HEK293 (cell line): Measurements from ENCODE around the gene IPO5.

Experiments
- BCL11A ChIP-seq: fragments of 450-650 bp; formaldehyde crosslinking; IDR thresholded peaks from 2 replicates; pipeline ENCODE4 v1.5.1; 2016; ENCODE audit warnings: low read depth, missing biosample characterization, missing genetic modification characterization
- KLF16 ChIP-seq: fragments of 450-650 bp; formaldehyde crosslinking; IDR thresholded peaks from 2 replicates; pipeline ENCODE4 v1.5.1; 2017; ENCODE audit warnings: missing biosample characterization, missing genetic modification characterization
- RBAK ChIP-seq: fragments of 450-650 bp; formaldehyde crosslinking; IDR thresholded peaks from 2 replicates; pipeline ENCODE4 v1.5.1; 2016; ENCODE audit warnings: missing biosample characterization, missing genetic modification characterization
- TCF7L2 ChIP-seq: IDR thresholded peaks from 2 replicates; pipeline ENCODE4 v1.6.1; 2011; ENCODE audit warnings: low read depth, mild to moderate bottlenecking, inconsistent platforms, low read length, moderate library complexity, borderline replicate concordance
- ZNF114 ChIP-seq: fragments of 450-650 bp; formaldehyde crosslinking; IDR thresholded peaks from 2 replicates; pipeline ENCODE4 v1.5.0; 2017; ENCODE audit warnings: missing biosample characterization, missing genetic modification characterization
- ZNF521 ChIP-seq: fragments of 450-650 bp; formaldehyde crosslinking; IDR thresholded peaks from 2 replicates; pipeline ENCODE4 v1.5.1; 2017; ENCODE audit warnings: missing biosample characterization, mild to moderate bottlenecking, missing genetic modification characterization
- TF ChIP-seq, protein P1 (sequence below): fragments of 450-650 bp; formaldehyde crosslinking; IDR thresholded peaks from 2 replicates; pipeline ENCODE4 v1.5.1; 2016; ENCODE audit warnings: missing biosample characterization, missing genetic modification characterization
- TF ChIP-seq, protein P2 (sequence below): sonication (generic); formaldehyde crosslinking; IDR thresholded peaks from 2 replicates; pipeline ENCODE4 v1.8.1; 2022; ENCODE audit warnings: mild to moderate bottlenecking, moderate library complexity, missing genetic modification reagents

DNA sequence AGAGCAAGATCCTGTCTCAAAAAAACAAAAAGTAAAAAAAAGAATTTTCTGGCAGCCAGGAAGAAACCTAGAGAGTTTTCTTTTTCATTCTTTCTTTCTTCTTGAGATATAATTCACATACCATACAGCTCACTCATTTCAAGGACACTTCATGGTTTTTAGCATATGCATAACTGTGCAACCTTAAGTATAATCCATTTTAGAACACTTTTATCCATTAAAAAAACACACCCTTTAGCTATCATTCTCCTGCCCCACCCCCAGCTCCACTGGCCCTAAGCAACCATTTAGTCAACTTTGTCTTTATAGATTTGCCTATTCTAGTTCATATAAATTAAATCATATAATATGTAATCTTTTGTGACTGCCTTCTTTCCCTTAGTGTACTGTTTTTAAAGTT is 8.1 kb upstream of the IPO5 start:
- TF ChIP-seq ZNF521 (tag by site-specific recombination) (no peak), KLF16 (tag by site-specific recombination) (no peak), TCF7L2 (no peak), BCL11A (tag by site-specific recombination) (no peak), ZNF114 (tag by site-specific recombination) (no peak), RBAK (no peak)
- TF ChIP-seq, protein P1, sequence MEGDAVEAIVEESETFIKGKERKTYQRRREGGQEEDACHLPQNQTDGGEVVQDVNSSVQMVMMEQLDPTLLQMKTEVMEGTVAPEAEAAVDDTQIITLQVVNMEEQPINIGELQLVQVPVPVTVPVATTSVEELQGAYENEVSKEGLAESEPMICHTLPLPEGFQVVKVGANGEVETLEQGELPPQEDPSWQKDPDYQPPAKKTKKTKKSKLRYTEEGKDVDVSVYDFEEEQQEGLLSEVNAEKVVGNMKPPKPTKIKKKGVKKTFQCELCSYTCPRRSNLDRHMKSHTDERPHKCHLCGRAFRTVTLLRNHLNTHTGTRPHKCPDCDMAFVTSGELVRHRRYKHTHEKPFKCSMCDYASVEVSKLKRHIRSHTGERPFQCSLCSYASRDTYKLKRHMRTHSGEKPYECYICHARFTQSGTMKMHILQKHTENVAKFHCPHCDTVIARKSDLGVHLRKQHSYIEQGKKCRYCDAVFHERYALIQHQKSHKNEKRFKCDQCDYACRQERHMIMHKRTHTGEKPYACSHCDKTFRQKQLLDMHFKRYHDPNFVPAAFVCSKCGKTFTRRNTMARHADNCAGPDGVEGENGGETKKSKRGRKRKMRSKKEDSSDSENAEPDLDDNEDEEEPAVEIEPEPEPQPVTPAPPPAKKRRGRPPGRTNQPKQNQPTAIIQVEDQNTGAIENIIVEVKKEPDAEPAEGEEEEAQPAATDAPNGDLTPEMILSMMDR (tag by site-specific recombination) = no peak
- TF ChIP-seq, protein P2, sequence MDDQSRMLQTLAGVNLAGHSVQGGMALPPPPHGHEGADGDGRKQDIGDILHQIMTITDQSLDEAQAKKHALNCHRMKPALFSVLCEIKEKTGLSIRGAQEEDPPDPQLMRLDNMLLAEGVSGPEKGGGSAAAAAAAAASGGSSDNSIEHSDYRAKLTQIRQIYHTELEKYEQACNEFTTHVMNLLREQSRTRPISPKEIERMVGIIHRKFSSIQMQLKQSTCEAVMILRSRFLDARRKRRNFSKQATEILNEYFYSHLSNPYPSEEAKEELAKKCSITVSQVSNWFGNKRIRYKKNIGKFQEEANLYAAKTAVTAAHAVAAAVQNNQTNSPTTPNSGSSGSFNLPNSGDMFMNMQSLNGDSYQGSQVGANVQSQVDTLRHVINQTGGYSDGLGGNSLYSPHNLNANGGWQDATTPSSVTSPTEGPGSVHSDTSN (CRISPR knock-in tag) = no peak
